ENCODE data around the gene UCK2.

The UCK2 gene

GRCh38 chr1:165897326-165898303 lies 70.2 kb downstream of the UCK2 start:
- in situ Hi-C loops (cut with HindIII; ENCODE audit: low sequenced_read_pairs) = no loop called here

DNA sequence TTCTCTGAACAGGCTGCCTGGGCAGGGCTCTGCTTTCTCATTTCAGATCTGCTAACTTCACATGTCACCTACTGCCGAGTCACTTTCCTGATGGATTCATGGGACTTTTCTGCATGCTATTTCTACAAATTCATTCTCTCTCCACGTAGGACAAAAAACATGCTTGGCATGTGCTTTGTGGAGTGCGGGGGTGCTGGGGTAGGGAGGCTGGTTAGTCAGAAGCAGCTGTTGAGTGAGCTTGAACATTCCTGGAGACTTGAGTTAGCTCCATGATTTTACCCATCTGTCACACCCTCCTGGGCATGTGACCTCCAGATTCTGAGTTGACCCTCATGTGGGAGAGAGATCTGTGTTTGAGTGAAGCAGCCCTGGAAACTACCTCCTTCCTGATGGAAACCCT lies 71.4 kb downstream of the UCK2 start:
- in situ Hi-C loops (cut with HindIII; ENCODE audit: low sequenced_read_pairs) = no loop called here

GRCh38 chr1:165899461-165899941 lies 72.1 kb downstream of the UCK2 start:
- in situ Hi-C loops (cut with HindIII; ENCODE audit: low sequenced_read_pairs) = no loop called here

GRCh38 chr1:165900576-165901380 lies 73.4 kb downstream of the UCK2 start:
- in situ Hi-C loops (cut with HindIII; ENCODE audit: low sequenced_read_pairs) = no loop called here

DNA sequence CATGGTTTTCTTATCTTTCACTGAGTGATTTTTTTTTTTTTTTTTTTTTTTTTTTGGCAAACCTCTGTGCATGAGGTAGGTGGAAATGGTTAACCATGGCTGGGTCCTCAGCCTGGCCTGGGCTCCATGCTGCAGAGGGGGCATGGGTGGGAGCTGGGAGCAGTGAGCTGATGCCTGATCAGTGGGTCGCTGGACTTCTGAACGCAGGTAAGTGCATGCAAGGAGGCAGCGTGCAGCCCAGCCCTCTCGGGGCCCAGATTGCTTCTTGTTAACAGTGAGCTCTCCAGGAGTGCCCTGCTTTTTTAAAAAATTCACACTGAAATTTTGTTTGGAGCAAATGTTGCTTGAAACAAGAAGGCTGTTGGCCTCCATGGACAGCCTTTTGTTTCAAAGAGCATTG lies 75.2 kb downstream of the UCK2 start:
- in situ Hi-C loops (cut with HindIII; ENCODE audit: low sequenced_read_pairs) = no loop called here

DNA sequence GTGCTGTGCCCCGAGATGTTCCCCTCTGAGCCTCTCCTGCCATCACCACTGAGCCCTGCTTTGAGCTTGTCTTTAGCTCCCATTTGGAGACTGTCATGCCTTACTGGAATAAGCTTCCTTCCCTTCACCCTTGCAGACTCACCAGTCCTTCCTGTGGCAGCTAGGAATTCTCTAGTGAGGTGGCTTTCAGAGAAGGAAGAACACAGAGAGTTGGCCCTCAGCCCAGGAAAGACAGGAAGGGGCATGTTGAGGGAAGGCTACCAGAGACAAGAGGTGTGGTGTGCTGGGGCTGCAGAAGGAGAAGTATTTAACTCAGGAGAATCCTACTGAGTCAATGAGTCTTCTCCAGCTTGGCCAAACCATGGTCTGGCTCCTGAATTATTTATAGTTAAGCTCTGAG lies 76.3 kb downstream of the UCK2 start:
- in situ Hi-C loops (cut with HindIII; ENCODE audit: low sequenced_read_pairs) = no loop called here

- in situ Hi-C loops (cut with HindIII; ENCODE audit: low sequenced_read_pairs) = no loop called here
These were observed 77.5 kb downstream of the UCK2 start for GRCh38 chr1:165904948-165905347.

DNA sequence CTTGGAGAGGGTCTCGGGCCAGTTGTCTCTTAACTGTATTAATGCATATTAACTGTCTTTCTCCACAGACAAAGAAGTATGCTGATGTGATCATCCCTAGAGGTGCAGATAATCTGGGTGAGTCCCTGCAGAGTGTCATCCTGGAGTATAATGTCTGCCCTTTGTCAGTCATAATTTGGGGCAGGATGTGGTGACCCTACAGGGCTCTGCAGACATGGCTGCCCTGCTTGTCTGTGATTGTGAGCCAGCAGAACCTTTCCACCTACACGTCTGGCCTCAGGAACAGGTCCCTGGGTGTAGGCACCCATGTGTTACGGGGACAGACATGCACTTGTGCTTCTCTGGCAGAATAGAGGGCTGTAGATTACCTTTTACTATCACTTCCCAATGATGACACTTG lies 78.4 kb downstream of the UCK2 start:
- in situ Hi-C loops (cut with HindIII; ENCODE audit: low sequenced_read_pairs) = no loop called here

DNA sequence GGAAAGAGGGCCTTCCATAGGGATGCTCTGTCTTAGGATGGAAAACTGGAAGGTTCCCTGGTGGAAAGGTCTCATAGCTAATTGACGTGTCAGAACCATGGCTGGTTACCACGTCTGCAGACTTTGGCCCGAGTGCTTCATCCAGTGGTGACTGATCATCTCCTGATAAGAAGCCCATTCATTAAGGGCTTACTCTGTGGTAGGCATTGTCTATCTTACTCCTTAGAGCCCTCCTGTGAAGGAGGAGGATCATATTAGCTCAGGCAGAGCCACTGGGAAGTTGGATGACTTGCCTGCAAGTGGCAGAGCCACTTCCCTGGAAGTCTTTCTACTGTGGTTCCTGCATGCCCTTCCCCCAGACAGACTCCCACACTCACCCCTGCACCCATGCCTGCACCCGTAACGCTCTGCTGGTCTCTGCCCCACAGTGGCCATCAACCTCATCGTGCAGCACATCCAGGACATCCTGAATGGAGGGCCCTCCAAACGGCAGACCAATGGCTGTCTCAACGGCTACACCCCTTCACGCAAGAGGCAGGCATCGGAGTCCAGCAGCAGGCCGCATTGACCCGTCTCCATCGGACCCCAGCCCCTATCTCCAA lies 79.9 kb downstream of the UCK2 start:
- in situ Hi-C loops (cut with HindIII; ENCODE audit: low sequenced_read_pairs) = no loop called here

DNA sequence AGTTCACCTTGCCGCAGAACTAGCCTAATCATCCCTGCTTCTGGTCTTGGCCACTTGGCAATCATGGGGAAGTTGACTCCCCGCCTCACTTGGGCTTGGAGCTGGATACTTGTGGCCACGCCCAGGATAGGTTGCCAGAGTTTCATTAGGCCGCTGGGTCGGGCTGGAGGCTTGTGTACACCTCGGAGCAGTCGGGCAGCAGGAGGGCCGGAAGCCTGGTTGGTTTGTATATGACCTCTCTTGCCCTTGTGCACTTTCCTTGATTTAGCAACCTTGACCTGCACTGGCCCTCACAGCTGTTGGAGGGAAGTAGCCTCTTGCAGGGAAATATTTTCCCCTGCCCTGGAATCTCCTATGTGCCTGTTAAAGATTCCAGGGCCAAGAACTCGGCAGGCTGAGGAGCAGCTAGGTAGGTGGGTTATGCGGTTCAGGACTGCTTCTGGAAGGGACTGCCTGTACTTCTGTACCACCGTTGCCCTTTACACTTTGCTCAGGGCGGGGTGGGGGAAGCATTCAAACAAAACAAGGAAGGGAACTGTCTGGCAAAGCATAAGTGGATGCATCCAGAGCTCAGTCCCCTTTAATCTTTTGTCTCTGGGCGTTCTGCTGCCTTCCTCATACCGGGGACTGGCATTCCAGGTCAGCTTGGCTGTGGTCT lies 83.5 kb downstream of the UCK2 start:
- in situ Hi-C loops (cut with HindIII; ENCODE audit: low sequenced_read_pairs) = no loop called here

DNA sequence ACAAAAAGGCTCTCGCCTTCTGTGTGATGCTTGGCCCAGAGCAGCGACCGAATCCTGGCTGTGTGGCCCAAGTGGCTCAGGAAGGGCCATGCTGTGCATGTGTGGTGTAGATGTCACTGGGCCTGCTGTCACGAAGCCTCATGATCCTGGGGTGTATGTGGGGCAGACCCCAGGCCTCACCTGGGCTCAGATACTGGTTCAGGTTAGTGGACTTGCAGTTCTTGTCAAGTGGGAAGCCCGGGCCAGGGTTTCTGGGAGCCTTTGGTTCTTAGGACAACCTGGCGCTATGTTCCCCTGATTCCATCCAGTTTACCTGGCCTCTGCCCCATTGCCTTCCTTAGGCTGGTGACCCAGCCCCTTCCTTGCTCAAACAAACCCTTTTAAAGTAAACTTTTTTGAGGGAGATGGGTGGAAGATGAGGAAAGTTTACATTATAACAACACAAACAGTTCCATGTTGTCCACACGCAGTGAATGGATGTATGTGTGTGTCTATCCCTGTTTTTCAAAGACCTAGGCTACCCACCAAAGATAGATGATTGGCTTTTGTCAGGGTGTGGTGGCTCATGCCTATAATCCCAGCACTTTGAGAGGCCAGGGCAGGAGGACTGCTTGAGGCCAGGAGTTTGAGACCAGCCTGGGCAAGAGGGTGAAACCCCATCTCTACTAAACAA lies 84.3 kb downstream of the UCK2 start:
- in situ Hi-C loops (cut with HindIII; ENCODE audit: low sequenced_read_pairs) = no loop called here

GRCh38 chr1:165912638-165913037 lies 85.2 kb downstream of the UCK2 start:
- in situ Hi-C loops (cut with HindIII; ENCODE audit: low sequenced_read_pairs) = no loop called here

- in situ Hi-C loops (cut with HindIII; ENCODE audit: low sequenced_read_pairs) = no loop called here
These were observed 86.9 kb downstream of the UCK2 start for GRCh38 chr1:165914136-165914798.

- in situ Hi-C loops (cut with HindIII; ENCODE audit: low sequenced_read_pairs) = no loop called here
These were observed 88.1 kb downstream of the UCK2 start for GRCh38 chr1:165915480-165915879.

DNA sequence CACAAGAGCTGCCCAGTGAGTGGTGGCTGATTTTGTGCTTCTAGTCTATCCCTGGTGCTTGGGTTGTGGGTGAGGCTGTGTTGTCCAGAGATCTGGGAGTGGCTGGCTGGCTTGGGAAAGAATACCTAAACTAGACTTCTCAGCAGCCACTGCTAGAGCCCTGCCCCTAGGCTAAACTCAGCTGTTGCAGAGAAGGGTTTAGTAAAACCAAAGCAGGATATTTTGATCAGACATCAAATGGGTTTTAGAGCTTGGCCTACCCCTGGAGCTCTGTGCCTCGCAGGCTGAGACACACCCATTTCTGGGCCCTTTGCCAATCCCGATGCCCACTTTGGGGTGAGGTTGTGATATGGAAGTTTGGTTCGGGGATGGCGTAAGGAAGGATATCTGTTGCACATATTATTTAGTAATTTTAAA lies 88.5 kb downstream of the UCK2 start:
- in situ Hi-C loops (cut with HindIII; ENCODE audit: low sequenced_read_pairs) = no loop called here

DNA sequence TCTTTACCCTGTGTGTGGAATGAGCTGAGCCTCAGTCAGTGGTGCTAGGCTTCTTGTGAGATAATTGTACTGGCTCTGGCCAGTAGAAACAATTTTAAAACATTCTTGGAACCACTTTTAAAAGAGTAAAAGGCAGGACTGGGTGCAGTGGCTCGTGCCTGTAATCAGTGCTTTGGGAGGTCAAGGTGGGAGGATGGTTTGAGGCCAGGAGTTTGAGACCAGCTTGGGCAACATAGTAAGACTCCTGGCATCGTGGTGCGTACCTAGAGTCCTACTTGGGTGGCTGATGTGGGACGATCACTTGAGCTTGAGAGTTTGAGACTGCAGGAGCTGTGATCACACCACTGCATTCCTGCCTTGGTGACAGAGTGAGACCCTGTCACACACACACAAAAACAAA lies 89.8 kb downstream of the UCK2 start:
- in situ Hi-C loops (cut with HindIII; ENCODE audit: low sequenced_read_pairs) = no loop called here

- in situ Hi-C loops (cut with HindIII; ENCODE audit: low sequenced_read_pairs) = no loop called here
These were observed 96.7 kb downstream of the UCK2 start for GRCh38 chr1:165924117-165924516.

DNA sequence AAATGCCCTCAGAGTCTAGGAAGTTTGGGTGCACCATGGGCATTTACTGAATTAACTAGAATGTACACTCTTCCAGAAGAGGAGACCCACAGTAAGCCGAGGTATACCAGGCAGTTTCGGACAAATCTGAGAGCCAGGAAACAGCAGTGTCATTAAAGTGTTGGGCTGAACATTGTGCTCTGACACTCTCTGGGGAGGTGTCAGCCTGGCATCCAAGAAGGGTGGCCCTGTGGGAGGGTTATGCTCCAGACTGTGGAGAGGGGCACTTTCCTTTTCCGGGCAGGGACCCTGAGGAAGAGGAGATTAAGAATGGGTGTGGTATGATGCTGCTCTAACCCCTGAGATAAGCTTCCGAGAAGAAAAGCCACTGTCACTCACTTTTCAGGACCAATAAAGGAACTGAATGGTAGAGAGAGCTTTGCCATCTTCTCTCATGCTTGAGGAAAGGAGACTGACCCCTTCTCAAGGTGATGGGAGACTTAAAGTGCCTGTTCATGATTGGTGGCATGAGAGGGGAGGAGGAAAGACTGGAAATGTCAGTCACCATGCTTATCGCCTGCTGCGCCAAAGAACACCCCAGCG lies 98.2 kb downstream of the UCK2 start:
- in situ Hi-C loops (cut with HindIII; ENCODE audit: low sequenced_read_pairs) = no loop called here

DNA sequence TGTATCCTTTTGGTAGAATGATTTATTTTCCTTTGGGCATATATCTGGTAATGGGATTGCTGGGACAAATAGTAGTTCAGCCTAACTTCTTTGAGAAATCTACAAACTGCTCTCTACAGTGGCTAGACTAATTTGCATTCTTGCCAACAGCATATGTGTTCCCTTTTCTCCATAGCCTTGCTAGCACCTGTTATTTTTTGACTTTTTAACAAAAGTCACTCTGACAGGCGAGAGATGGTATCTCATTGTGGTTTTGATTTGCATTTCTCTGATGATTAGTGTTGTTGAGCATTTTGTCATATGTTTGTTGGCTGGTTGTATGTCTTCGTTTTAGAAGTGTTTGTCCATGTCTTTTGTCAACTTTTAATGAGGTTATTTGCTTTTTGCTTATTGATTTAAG lies 99.8 kb downstream of the UCK2 start:
- in situ Hi-C loops (cut with HindIII; ENCODE audit: low sequenced_read_pairs) = no loop called here

All from DLD1 (cell line).